ENCODE results near the gene CCIN. TPM values are rescaled to one million over a fixed set of nuclear protein-coding genes. Genes with fewer than 3 reads are reported as not detected.

CCIN gene
- total and polyA plus RNA-seq, 9 of the 15 experiments (the other 6 are each of a cell fraction or from before 2014, with no cell fraction given): not detected

GRCh38 chr9:36193023-36193422 is 23.8 kb downstream of the CCIN start:
- peaks cover 3 to 12% of the 10 kb centered on the region in 2 experiments; a peak in 4 of 5 replicates for H3K4me1 ChIP-seq (replicated peaks in 1 of 2; ENCODE audit: control insufficient read depth in 2 of 2, insufficient read depth in 2 of 2, low read length in 2 of 2)
- H3K27ac ChIP-seq (ENCODE audit: extremely low read depth, low read depth, low read length): no peak overlapping the region
- POLR2A ChIA-PET: interaction anchor here (1.1 to 2.0 kb wide), 3 partner anchors 8 to 25 kb away, joined by 3 to 8 read pairs (median 5); no protein-coding TSS in a partner anchor
- CTCF ChIA-PET (ENCODE audit: low intra/inter-chr PET ratio): no interaction called here
- ATAC-seq (no peak), FAIRE-seq (no peak), DNase-seq (ENCODE audit: extremely low read depth in 1 of 4, low spot score in 3 of 4) (no peak)
- no peaks in the 10 kb centered on the region for H3K9me3 ChIP-seq (replicated peaks; ENCODE audit: control insufficient read depth, insufficient read depth, low read depth, low read length)
- H3K4me2 ChIP-seq (ENCODE audit: insufficient read depth, low read length): peak overlapping the region; percentile 87
- peaks cover 28% of the 10 kb centered on the region for H4K20me1 ChIP-seq (replicated peaks; ENCODE audit: control insufficient read depth, insufficient read depth, low read length)
- in situ Hi-C loops (cut with MboI) (no loop called here), intact Hi-C loops (cut with micrococcal nuclease) (no loop called here)
- peak overlapping the region; percentile 97; the same call in 1 of the 2 replicates for H3K4me3 ChIP-seq
- H3K27me3 ChIP-seq (ENCODE audit: control insufficient read depth in 2 of 2, insufficient read depth in 2 of 2, low read length in 2 of 2): no peaks in the 10 kb centered on the region
- no peak overlapping the region for H2AFZ ChIP-seq (ENCODE audit: low read depth, low read length)
- WGBS (ENCODE audit: insufficient coverage, low coverage, missing lambda C conversion rate): 81% methylated on average over 3 of the region's 3 CpGs
- H3K9ac ChIP-seq (ENCODE audit: insufficient read depth in 1 of 2, low read depth in 2 of 2, low read length in 2 of 2): peak overlapping the region; percentile 48 to 96; a peak in 2 of 4 replicates
- TF ChIP-seq GABPB1 (CRISPR knock-in tag; IDR thresholded peaks at IDR 0.05): no peak
- 0 out of 2 replicates have a peak, but pooled peaks have one; percentile 39 for TF ChIP-seq MAFG (tag; conservative IDR thresholded peaks at IDR 0.05)
- TF ChIP-seq MAFF (IDR thresholded peaks at IDR 0.05; ENCODE audit: low read length): peak; percentile 37; the same call in 1 of the 2 replicates
- no peak for TF ChIP-seq TEAD2 (tag; IDR thresholded peaks at IDR 0.05)
- TF ChIP-seq ARID4B (CRISPR knock-in tag; IDR thresholded peaks at IDR 0.05): no peak
- TF ChIP-seq MAFK (IDR thresholded peaks at IDR 0.05; ENCODE audit: low read length): peak; percentile 50; the same call in 1 of the 2 replicates
- TF ChIP-seq C11orf30 (IDR thresholded peaks at IDR 0.05; ENCODE audit: low read depth): peak; percentile 68
- peak; percentile 90 for TF ChIP-seq ZNF316 (IDR thresholded peaks at IDR 0.05)
- H3K9me1 ChIP-seq (ENCODE audit: control insufficient read depth, insufficient read depth, low read length): no peaks in the 10 kb centered on the region
- no TSS peak for BruUV-seq (replicated peaks)
- H3K79me2 ChIP-seq (ENCODE audit: control insufficient read depth, insufficient read depth, low read length): peaks cover 52% of the 10 kb centered on the region
- peaks cover 40% of the 10 kb centered on the region; the same call in 2 of the 3 replicates for H3K36me3 ChIP-seq (ENCODE audit: control insufficient read depth, insufficient read depth, low read length)

Data from K562 (cell line).